Heart left ventricle (tissue), 16 donors: ENCODE results near the gene PPWD1. TPM values are rescaled to one million over a fixed set of nuclear protein-coding genes. Genes with fewer than 3 reads are reported as not detected.

ENCODE experiments used
- ATAC-seq, 4 donors: fragments of 200-7000 bp; cut with Tn5 transposase; one replicate each; pipeline ENCODE4 v1.9.1; 2020 to 2022; ENCODE audit warnings: moderate library complexity in 4 of 4, mild to moderate bottlenecking in 3 of 4, moderate number of reproducible peaks in 1 of 4
- DNase-seq, 5 donors: peaks; one replicate each; pipeline ENCODE4 v3.0.0-alpha.2; 2020
- H3K27ac ChIP-seq, 12 donors: fragments of 200-600 bp; sonication (generic) in 4 of 12; one replicate each; pipeline versions ENCODE4 v1.5.0 to v1.8.0; 2016 to 2022; ENCODE audit warnings: mild to moderate bottlenecking in 2 of 12
- H3K27me3 ChIP-seq, 9 donors: fragments of 200-600 bp; sonication (generic) in 2 of 9; one replicate each; pipeline versions ENCODE4 v1.5.1 to v1.8.0; 2016 to 2022; ENCODE audit warnings: mild to moderate bottlenecking in 3 of 9
- H3K36me3 ChIP-seq, 9 donors: fragments of 200-600 bp; sonication (generic) in 2 of 9; one replicate each; pipeline versions ENCODE4 v1.5.0 to v1.8.0; 2018 to 2022; ENCODE audit warnings: mild to moderate bottlenecking in 2 of 9
- H3K4me1 ChIP-seq, 12 donors: fragments of 200-600 bp; sonication (generic) in 4 of 12; one replicate each; pipeline versions ENCODE4 v1.5.0 to v1.8.0; 2016 to 2022; ENCODE audit warnings: mild to moderate bottlenecking in 3 of 12
- H3K4me3 ChIP-seq, 12 donors: fragments of 200-600 bp; sonication (generic) in 4 of 12; one replicate each; pipeline versions ENCODE4 v1.5.0 to v1.8.0; 2017 to 2022; ENCODE audit warnings: mild to moderate bottlenecking in 9 of 12, moderate library complexity in 4 of 12
- H3K9me3 ChIP-seq, 12 donors: fragments of 200-600 bp; sonication (generic) in 4 of 12; one replicate each; pipeline versions ENCODE4 v1.5.0 to v1.8.0; 2016 to 2022; ENCODE audit warnings: mild to moderate bottlenecking in 1 of 12
- CTCF ChIP-seq, 12 donors: fragments of 200-600 bp; sonication (generic) in 4 of 12; IDR thresholded peaks; one replicate each; pipeline versions ENCODE4 v1.5.0 to v1.8.0; 2018 to 2022; ENCODE audit warnings: antibody characterized with exemption in 12 of 12, mild to moderate bottlenecking in 5 of 12
- POLR2A ChIP-seq, 2 donors: fragments of 450-650 bp; IDR thresholded peaks; one replicate each; pipeline ENCODE4 v1.6.1; 2017; ENCODE audit warnings: antibody characterized with exemption in 2 of 2, mild to moderate bottlenecking in 2 of 2, moderate library complexity in 2 of 2
- WGBS, 4 donors: extraction: QIAGEN DNeasy Blood & Tissue Kit in 2 of 4; methylation state at CpG; one replicate each; pipeline versions ENCODE4 v1.1.5 to v1.1.7; 2013 to 2018; 5-methylcytosine and 5-hydroxymethylcytosine counted together
- intact Hi-C, 10 donors: fragments of 100-400 bp; cut with DNase I; formaldehyde crosslinking; loops; one replicate each; pipeline versions ENCODE4 v1.11.1 to v1.14.2; 2022
- polyA plus RNA-seq, 2 donors: library from polyadenylated mRNA; stranded (reverse); fragments of 200-250 nt; gene quantifications; one replicate each; pipeline ENCODE4 v1.2.3, GENCODE V29; 2013
- total RNA-seq, 9 donors: library from RNA; depleted of rRNA in 2 of 9; stranded (reverse); fragments of >200 nt in 2 of 9; fragmentation: NEBNext Ultra II Directional in 3 of 9; extraction: Animal tissue kit (Norgen Biotek cat#: 25700) in 3 of 9; gene quantifications; one replicate each; pipeline versions ENCODE4 v1.1.0 to v1.2.4, GENCODE V29; 2016 to 2023
- donor health status: ischemic (EF 13 %, LVEDD 7.1; RV severe dilation, severe dysfunction).
- donor health status: healthy with polysubstance abuse.
- donor health status: DM: no; HTN: yes; CAD: no.
- donor health status: DM: no; HTN: no; CAD: no.
- donor health status: ischemic (EF 25% LVEDD 6.9; RV normal size, moderate dysfunction).
- donor health status: ischemic (EF 25% LVEDD 5.7; RV mildly dilated, moderate dysfunction).
- donor health status: healthy.
- donor health status: DM: yes; HTN: yes; CAD: no.
- donor health status: ischemic (EF 35%, LVEDD 5.7; RV mildly dilated, moderate dysfunction).
- donor health status: nonischemic (EF 11% LVEDD 7.7; RV severe dilation, severe dysfunction).
- donor health status: DM: yes; HTN: yes; CAD: no.
- donor health status: PGD.
- donor health status: ischemic (EF 29% LVEDD 5.4; RV normal size, mild dysfunction).
- donor health status: nonischemic (EF 23%, LVEDD 6.1; RV moderate dilation, normal function).

The PPWD1 gene
- total and polyA plus RNA-seq, 11 donors = 10.0 to 20.1 (median 16.0) TPM

- H3K4me1 ChIP-seq = no peaks in the 10 kb centered on the region
- WGBS, 4 donors = 95 to 98% (median 96%) methylated on average over 6 of the region's 6 CpGs
- no peak for TF ChIP-seq CTCF (IDR thresholded peaks at IDR 0.05)
- TF ChIP-seq POLR2A (IDR thresholded peaks at IDR 0.05) = no peak
Measured at GRCh38 chr5:65535529-65535987, 27.5 kb upstream of the PPWD1 start.

GRCh38 chr5:65539827-65540226 is 23.3 kb upstream of the PPWD1 start:
- Histone ChIP-seq H3K4me1 (no peaks in the 10 kb centered on the region), H3K36me3 (peaks cover 0 to 11% (median 0%) of the 10 kb centered on the region in 9 donors), H3K9me3 (no peaks in the 10 kb centered on the region), H3K27ac (no peak overlapping the region), H3K27me3 (no peaks in the 10 kb centered on the region), H3K4me3 (no peak overlapping the region)
- TF ChIP-seq CTCF (IDR thresholded peaks at IDR 0.05) = no peak
- no peak for TF ChIP-seq POLR2A (IDR thresholded peaks at IDR 0.05)
- DNase-seq = no peak
- intact Hi-C loops = no loop called here
- ATAC-seq = no peak

More at GRCh38 chr5:65535529-65535987, 27.5 kb upstream of the PPWD1 start:
- no peak for ATAC-seq
- Histone ChIP-seq H3K27me3 (no peaks in the 10 kb centered on the region), H3K36me3 (no peaks in the 10 kb centered on the region), H3K9me3 (no peaks in the 10 kb centered on the region), H3K4me3 (no peak overlapping the region), H3K27ac (no peak overlapping the region)
- intact Hi-C loops = no loop called here
- DNase-seq = no peak

GRCh38 chr5:65544473-65544872 is 18.6 kb upstream of the PPWD1 start:
- DNase-seq (no peak), ATAC-seq (no peak)
- 95 to 97% (median 96%) methylated on average over 4 of the region's 4 CpGs for WGBS, 4 donors
- Histone ChIP-seq H3K4me1 (no peaks in the 10 kb centered on the region), H3K27me3 (no peaks in the 10 kb centered on the region), H3K36me3 (peaks cover 0 to 18% (median 0%) of the 10 kb centered on the region in 9 donors), H3K4me3 (no peak overlapping the region), H3K9me3 (no peaks in the 10 kb centered on the region), H3K27ac (no peak overlapping the region)
- intact Hi-C loops = no loop called here
- TF ChIP-seq CTCF (IDR thresholded peaks at IDR 0.05) = no peak
- no peak for TF ChIP-seq POLR2A (IDR thresholded peaks at IDR 0.05)

- intact Hi-C loops = no loop called here
Measured at GRCh38 chr5:65546141-65546540, 17.0 kb upstream of the PPWD1 start.

More at GRCh38 chr5:65546141-65546540, 17.0 kb upstream of the PPWD1 start:
- Histone ChIP-seq H3K27ac (no peak overlapping the region), H3K9me3 (no peaks in the 10 kb centered on the region), H3K36me3 (peaks cover 0 to 25% (median 0%) of the 10 kb centered on the region in 9 donors), H3K27me3 (no peaks in the 10 kb centered on the region), H3K4me3 (no peak overlapping the region), H3K4me1 (no peaks in the 10 kb centered on the region)
- DNase-seq (no peak), ATAC-seq (no peak)
- TF ChIP-seq POLR2A (IDR thresholded peaks at IDR 0.05) (no peak), CTCF (IDR thresholded peaks at IDR 0.05) (no peak)
- WGBS, 4 donors = 81 to 91% (median 88%) methylated on average over 5 of the region's 5 CpGs
